GM15510 (cell line): Measurements from ENCODE around the gene AFF4.

Source experiments
- POLR2A ChIP-seq: IDR thresholded peaks from 3 replicates; pipeline ENCODE4 v1.6.1; 2011; ENCODE audit warnings: borderline replicate concordance; ENCODE audit not compliant: insufficient read length; ENCODE audit errors: extremely low read depth

AFF4 gene

GRCh38 chr5:132873119-132873929 lies 90.1 kb downstream of the AFF4 start, which contains the start of gene LEAP2:
LEAP2 (plus strand) TSS chr5:132873668; CDS start chr5:132873695, 27 bp downstream.
- no peak for TF ChIP-seq POLR2A

DNA sequence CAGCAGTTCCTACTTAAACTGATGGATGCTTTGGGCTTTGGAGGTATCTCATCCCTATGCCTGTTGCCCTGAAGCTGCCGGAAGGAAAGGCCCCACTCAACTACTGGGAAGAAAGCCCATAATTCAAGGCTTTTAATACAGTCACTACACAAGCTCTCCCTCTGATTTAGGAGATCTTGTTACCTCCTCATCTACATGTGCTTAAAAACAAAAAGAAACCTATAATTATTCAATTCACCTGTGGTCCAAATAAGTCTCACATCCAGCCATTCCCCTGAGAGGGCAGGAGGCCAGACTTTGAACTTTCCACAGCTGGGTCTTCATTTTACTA lies 90.7 kb downstream of the AFF4 start:
- TF ChIP-seq POLR2A, result no peak

DNA sequence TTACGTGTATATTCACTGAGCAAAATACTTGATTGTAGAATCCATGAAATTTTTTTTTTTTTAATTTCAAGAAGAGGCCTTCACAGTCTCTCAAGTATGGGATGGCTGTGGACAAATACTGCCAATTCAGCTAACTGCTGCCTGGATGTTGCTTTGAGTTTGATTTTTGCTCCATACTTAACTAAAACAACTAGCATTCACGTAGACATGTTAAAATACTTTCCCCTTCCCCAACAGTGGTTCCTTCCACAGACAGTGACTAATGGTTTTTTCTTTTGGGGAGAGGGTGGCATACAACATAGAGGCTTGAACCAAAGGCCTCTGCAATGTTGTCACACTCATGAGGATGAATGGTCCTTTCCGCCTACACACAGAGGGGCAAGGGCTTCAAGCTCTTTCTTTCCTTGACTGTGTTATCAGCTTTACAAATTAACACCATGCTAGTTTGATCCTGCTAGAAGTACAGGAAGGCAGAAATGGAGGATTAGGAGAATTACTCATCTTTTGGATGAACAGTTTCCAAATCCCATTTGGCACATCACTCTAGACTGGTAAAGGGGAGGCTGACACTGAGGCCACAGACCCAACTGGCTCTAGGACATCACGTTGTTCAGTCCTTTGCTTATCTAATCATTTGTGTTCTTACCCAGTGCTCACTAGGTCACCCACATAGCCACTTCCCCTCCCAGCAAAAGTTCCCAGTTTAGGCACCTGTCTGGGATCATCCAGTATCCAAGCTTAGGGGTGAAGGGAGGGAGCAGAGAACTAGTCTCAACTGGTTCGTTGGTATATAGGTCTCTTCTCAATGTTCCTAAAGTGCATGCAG lies 91.8 kb downstream of the AFF4 start:
- TF ChIP-seq POLR2A, result no peak

DNA sequence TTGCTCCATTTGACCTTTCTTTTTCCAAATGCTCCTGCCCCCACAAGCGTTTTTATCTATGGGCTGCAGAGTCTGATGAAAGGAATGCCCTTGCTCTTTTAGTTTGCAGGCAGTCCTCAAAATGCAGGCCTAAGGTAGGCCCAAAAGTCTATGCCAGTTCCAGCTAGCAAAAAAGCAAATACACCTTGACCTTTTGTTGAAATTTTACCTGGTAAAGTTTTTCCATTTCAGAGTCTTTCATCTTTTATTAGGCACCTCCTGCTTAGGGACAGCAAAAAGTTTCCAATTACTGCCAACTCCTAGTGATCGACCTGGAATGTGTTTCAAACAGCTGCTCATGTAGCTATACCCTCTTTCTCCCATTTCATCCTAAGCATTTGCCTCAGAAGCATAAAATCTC lies 92.6 kb downstream of the AFF4 start:
- TF ChIP-seq POLR2A, result no peak

DNA sequence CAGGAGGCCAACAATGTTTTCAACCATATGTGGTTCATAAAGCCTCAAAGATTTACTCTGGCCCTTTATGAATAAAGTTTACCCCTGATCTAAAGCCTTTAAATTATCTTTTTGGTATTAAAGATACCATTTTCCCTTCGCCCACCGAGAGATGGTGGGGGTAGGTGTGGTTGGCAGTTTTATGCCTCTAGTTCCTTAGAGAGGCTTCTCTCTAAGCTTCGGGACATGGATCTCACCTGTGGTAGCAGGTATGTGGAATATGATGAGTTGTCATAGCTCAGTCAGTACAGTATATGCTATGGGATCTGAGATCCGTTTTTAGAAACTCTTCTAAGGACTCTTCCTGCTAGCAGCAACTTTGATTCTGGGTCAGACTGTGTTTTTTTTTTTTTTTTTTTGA lies 94.7 kb downstream of the AFF4 start:
- TF ChIP-seq POLR2A, result no peak

GRCh38 chr5:132867046-132867451 lies 96.4 kb downstream of the AFF4 start:
- TF ChIP-seq POLR2A, result no peak

- TF ChIP-seq POLR2A, result peak; percentile 96
These were observed 96.9 kb downstream of the AFF4 start, which contains the start of the genes GDF9 and UQCRQ for GRCh38 chr5:132866342-132867045. GDF9 (minus strand) TSS chr5:132866469; CDS start chr5:132864533, 1,936 bp downstream. UQCRQ (plus strand) TSS chr5:132866642; CDS start chr5:132866882, 240 bp downstream.

DNA sequence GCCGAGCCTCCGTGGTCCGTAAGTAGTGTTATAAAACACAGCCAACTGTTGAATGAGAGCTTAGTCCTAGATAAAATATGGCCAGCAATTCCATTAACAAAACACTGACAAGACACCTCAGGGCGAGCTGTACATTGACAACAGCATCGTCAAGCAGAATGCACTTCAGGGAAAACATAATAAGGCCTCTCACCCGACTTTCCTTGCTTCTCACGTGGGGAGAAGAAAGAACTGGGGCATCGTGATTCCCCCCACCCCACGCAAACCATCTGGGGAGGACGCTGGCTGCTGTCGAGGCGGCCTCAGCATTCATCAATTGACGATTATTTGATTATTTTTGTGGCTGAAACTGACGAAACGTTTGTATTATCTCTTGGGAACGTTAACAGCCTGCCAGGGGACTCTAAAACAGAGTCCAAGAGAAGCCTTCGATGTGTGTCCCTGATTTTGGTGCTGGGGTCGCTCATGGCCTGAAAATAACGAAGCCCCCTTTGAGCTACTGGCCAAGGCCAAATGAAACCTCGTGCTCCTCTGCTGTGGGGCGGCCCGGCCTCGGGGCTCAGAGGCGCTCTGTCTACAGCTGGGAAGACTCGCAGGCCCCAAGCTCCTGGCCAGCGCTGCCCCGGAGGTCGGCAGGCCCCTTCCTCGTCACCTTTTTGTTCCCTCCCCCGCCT lies 97.6 kb downstream of the AFF4 start:
- TF ChIP-seq POLR2A, result no peak

GRCh38 chr5:132860742-132861141 lies 102.7 kb downstream of the AFF4 start:
- no peak for TF ChIP-seq POLR2A

DNA sequence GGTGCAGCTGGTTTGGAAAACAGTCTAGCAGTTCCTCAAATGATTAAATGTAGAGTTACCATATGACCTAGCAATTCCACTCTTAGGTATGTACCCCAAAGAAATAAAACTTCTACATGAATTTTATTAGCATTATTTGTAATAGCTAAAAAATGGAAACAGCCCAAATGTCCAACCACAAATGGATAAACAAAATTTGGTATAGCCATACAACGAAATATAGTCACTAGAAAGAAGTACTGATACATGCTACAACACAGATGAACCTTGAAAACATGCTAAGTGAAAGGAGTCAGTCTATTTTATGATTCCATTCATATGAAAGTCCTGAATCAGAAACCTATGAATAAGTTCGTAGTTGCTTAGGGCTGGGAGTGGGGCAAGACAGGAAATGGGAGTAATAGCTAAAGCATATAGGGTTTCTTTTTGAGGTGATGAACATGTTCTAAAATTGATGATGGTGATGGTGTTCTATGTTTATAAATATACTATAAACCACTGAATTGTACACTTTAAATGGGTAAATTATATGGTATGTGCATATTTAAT lies 103.5 kb downstream of the AFF4 start:
- TF ChIP-seq POLR2A, result no peak

DNA sequence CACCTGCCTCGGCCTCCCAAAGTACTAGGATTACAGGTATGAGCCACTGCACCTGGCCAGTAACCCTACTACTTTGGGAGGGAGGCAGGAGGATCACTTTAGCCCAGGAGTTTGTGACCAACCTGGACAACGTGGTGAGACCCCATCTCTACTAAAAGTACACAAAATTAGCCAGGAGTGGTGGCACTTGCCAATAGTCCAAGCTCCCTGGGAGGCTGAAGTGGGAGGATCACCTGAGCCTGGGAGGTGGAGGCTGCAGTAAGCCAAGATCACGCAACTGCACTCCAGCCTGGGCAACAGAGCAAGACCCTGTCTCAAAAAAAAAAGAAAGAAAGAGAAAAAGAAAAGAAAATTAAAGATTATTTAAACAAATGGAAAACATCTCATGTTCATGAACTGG lies 107.4 kb downstream of the AFF4 start:
- TF ChIP-seq POLR2A, result no peak

GRCh38 chr5:132854301-132854700 lies 109.1 kb downstream of the AFF4 start:
- TF ChIP-seq POLR2A, result no peak

DNA sequence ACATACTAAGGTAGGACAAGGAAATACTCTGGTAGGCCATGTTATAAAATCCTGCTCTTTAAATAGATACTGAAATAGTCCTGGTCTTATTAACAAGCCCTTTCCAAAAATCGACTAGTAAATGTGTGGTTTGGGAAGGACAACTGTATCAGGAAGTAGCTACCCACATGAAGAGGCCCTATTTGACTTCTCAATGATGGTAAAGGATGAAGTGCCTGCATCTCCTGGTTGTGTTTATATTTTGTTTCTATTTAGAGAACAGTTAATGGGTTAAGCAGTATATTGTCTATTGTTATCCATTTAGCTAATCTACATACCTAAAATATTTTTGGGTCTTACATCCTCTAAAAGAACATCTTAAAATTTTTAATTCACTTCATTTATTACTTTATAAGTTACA lies 109.6 kb downstream of the AFF4 start:
- no peak for TF ChIP-seq POLR2A

DNA sequence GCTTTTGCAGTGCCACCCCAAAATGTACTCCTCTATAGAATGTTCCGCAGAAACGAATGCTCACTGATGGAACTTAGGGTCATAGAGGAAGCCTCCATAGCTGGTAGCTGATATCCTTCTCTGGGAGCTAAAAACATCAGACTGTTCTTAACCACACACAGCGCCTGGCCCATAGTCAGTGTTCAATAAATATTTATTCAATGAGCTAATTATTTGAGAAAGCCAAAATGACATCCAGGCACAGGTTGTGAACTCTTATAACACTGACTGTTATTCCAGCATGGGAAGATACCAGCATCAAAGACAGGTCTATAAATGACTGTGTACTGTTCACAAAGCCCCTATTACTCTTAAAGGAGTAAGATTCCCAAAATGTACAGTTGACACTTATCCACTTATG lies 110.1 kb downstream of the AFF4 start:
- no peak for TF ChIP-seq POLR2A
